Type B pancreatic cell (in vitro differentiated cells): ENCODE measurements around the gene FBXO33. TPM values are rescaled to one million over a fixed set of nuclear protein-coding genes. Genes with fewer than 3 reads are reported as not detected.

Experiments used
- DNase-seq: peaks from one replicate; pipeline ENCODE4 v3.0.0; 2021; ENCODE audit warnings: mixed read lengths; ENCODE audit not compliant: unreplicated experiment; ENCODE audit errors: extremely low spot score
- H3K27ac Mint-ChIP-seq: 2 replicates; pipeline ENCODE4 v1.8.0; 2021; ENCODE audit warnings: mild to moderate bottlenecking, mixed read lengths
- H3K27me3 Mint-ChIP-seq: 2 replicates; pipeline ENCODE4 v1.8.0; 2021; ENCODE audit warnings: mixed read lengths
- H3K36me3 Mint-ChIP-seq: 2 replicates; pipeline ENCODE4 v1.8.0; 2021; ENCODE audit warnings: mixed read lengths
- H3K4me1 Mint-ChIP-seq: one replicate; pipeline ENCODE4 v1.8.0; 2021; ENCODE audit warnings: mixed read lengths; ENCODE audit not compliant: unreplicated experiment
- H3K4me3 Mint-ChIP-seq: 2 replicates; pipeline ENCODE4 v1.8.0; 2021; ENCODE audit warnings: mild to moderate bottlenecking, mixed read lengths
- H3K9me3 Mint-ChIP-seq: 2 replicates; pipeline ENCODE4 v1.8.0; 2021; ENCODE audit warnings: mixed read lengths
- CTCF ChIP-seq: fragments of 200-600 bp; sonication (generic); conservative IDR thresholded peaks from 2 replicates; pipeline ENCODE4 v1.5.0; 2021; ENCODE audit warnings: antibody characterized with exemption, mild to moderate bottlenecking
- total RNA-seq: library from RNA; stranded (reverse); gene quantifications from 2 replicates; pipeline ENCODE4 v1.2.1, GENCODE V29; 2021; ENCODE audit warnings: low replicate concordance

The FBXO33 gene
- total RNA-seq, 1 donor from 2014 or later, result 9.9 TPM

GRCh38 chr14:39447175-39447661 is 15.0 kb upstream of the FBXO33 start:
- Mint-ChIP-seq H3K36me3 (no peaks in the 10 kb centered on the region), H3K27ac (no peak overlapping the region), H3K4me3 (no peak overlapping the region)

GRCh38 chr14:39446131-39446744 is 14.0 kb upstream of the FBXO33 start:
- TF ChIP-seq CTCF, result no peak

More at GRCh38 chr14:39447175-39447661, 15.0 kb upstream of the FBXO33 start:
- Mint-ChIP-seq H3K4me1 (no peaks in the 10 kb centered on the region), H3K27me3 (no peaks in the 10 kb centered on the region), H3K9me3 (no peaks in the 10 kb centered on the region)
- DNase-seq, result no peak
- TF ChIP-seq CTCF, result no peak

GRCh38 chr14:39442293-39442692 is 10.1 kb upstream of the FBXO33 start:
- H3K27me3 Mint-ChIP-seq, result no peaks in the 10 kb centered on the region
- no peak for DNase-seq
- no peak overlapping the region for H3K27ac Mint-ChIP-seq
- no peak for TF ChIP-seq CTCF
- H3K4me1 Mint-ChIP-seq, result no peaks in the 10 kb centered on the region
- H3K9me3 Mint-ChIP-seq, result no peaks in the 10 kb centered on the region
- H3K36me3 Mint-ChIP-seq, result no peaks in the 10 kb centered on the region
- H3K4me3 Mint-ChIP-seq, result no peak overlapping the region

More at GRCh38 chr14:39446131-39446744, 14.0 kb upstream of the FBXO33 start:
- no peak overlapping the region for H3K4me3 Mint-ChIP-seq
- H3K4me1 Mint-ChIP-seq, result no peaks in the 10 kb centered on the region
- no peaks in the 10 kb centered on the region for H3K9me3 Mint-ChIP-seq
- H3K27ac Mint-ChIP-seq, result no peak overlapping the region
- H3K36me3 Mint-ChIP-seq, result no peaks in the 10 kb centered on the region
- no peaks in the 10 kb centered on the region for H3K27me3 Mint-ChIP-seq
- DNase-seq, result no peak

- no peak for TF ChIP-seq CTCF
- Mint-ChIP-seq H3K27me3 (no peaks in the 10 kb centered on the region), H3K4me1 (no peaks in the 10 kb centered on the region), H3K4me3 (no peak overlapping the region), H3K36me3 (no peaks in the 10 kb centered on the region), H3K9me3 (no peaks in the 10 kb centered on the region), H3K27ac (no peak overlapping the region)
- no peak for DNase-seq
Observed at GRCh38 chr14:39441805-39442204, 9.6 kb upstream of the FBXO33 start.

GRCh38 chr14:39440975-39441374 is 8.7 kb upstream of the FBXO33 start:
- H3K27me3 Mint-ChIP-seq, result no peaks in the 10 kb centered on the region
- no peaks in the 10 kb centered on the region for H3K4me1 Mint-ChIP-seq
- no peak overlapping the region for H3K27ac Mint-ChIP-seq

More at GRCh38 chr14:39440975-39441374, 8.7 kb upstream of the FBXO33 start:
- Mint-ChIP-seq H3K9me3 (no peaks in the 10 kb centered on the region), H3K36me3 (no peaks in the 10 kb centered on the region), H3K4me3 (no peak overlapping the region)
- DNase-seq, result no peak
- no peak for TF ChIP-seq CTCF
